ENCODE results near the gene NUP133.

GRCh38 chr1:229535230-229535629, 27.1 kb upstream of the NUP133 start:
- no peak for TF ChIP-seq CTCF (conservative IDR thresholded peaks at IDR 0.05; ENCODE audit: low read depth in 2 of 2)
- TF ChIP-seq EZH2 (IDR thresholded peaks at IDR 0.05; ENCODE audit: low read depth, unreplicated experiment), result no peak
- TF ChIP-seq EZH2phosphoT487 (IDR thresholded peaks at IDR 0.05; ENCODE audit: unreplicated experiment), result no peak
- no peak for TF ChIP-seq JUNB (IDR thresholded peaks at IDR 0.05; ENCODE audit: unreplicated experiment)
- TF ChIP-seq ZNF331 (CRISPR knock-in tag; IDR thresholded peaks at IDR 0.05; ENCODE audit: low read depth), result no peak
- no peak for TF ChIP-seq POLR2AphosphoS5 (IDR thresholded peaks at IDR 0.05; ENCODE audit: low read depth)
- no peak for TF ChIP-seq STAT1 (IDR thresholded peaks at IDR 0.05; ENCODE audit: unreplicated experiment)
- TF ChIP-seq REST (IDR thresholded peaks at IDR 0.05; ENCODE audit: unreplicated experiment), result no peak
- no peak for TF ChIP-seq CREB1 (CRISPR knock-in tag; IDR thresholded peaks at IDR 0.05; ENCODE audit: low read depth)
- no peak for TF ChIP-seq ETS1 (IDR thresholded peaks at IDR 0.05)
- TF ChIP-seq ZNF462 (CRISPR knock-in tag; IDR thresholded peaks at IDR 0.05), result no peak
